Tibial nerve (tissue), 4 donors: ENCODE measurements around the gene TMEM178B. TPM values are rescaled to one million over a fixed set of nuclear protein-coding genes. Genes with fewer than 3 reads are reported as not detected.
"Not testable (repeated sequence)": the region's sequence is repeated elsewhere in the genome, so short reads cannot be mapped to it uniquely, and the experiment has no call there.

ENCODE experiments used
- DNase-seq, 2 donors: peaks; one replicate each; pipeline ENCODE4 v3.0.0-alpha.2; 2019; ENCODE audit warnings: low spot score in 2 of 2
- H3K27ac ChIP-seq, 4 donors: fragments of 200-600 bp; sonication (generic) in 3 of 4; one replicate each; pipeline ENCODE4 v1.5.1; 2017 to 2019; ENCODE audit warnings: mild to moderate bottlenecking in 1 of 4
- H3K27me3 ChIP-seq, 2 donors: fragments of 200-600 bp; sonication (generic) in 1 of 2; one replicate each; pipeline versions ENCODE4 v1.5.1 to v1.6.0; 2017 to 2019
- H3K36me3 ChIP-seq, 3 donors: fragments of 200-600 bp; sonication (generic); one replicate each; pipeline ENCODE4 v1.5.1; 2018 to 2019
- H3K4me1 ChIP-seq, 4 donors: fragments of 200-600 bp; sonication (generic) in 3 of 4; one replicate each; pipeline ENCODE4 v1.5.1; 2017 to 2019
- H3K4me3 ChIP-seq, 4 donors: fragments of 200-600 bp; sonication (generic) in 3 of 4; one replicate each; pipeline ENCODE4 v1.5.1; 2017 to 2019; ENCODE audit warnings: mild to moderate bottlenecking in 1 of 4, moderate library complexity in 1 of 4
- H3K9me3 ChIP-seq, 4 donors: fragments of 200-600 bp; sonication (generic) in 3 of 4; one replicate each; pipeline ENCODE4 v1.5.1; 2017 to 2019
- CTCF ChIP-seq, 5 experiments: fragments of 200-600 bp in 3 of 5; fragments of 450-650 bp in 2 of 5; sonication (generic) in 3 of 5; IDR thresholded peaks; one replicate each; pipeline ENCODE4 v1.5.1; 2016 to 2019; ENCODE audit warnings: antibody characterized with exemption in 5 of 5, mild to moderate bottlenecking in 3 of 5, moderate library complexity in 2 of 5
- EP300 ChIP-seq, 2 donors: sonication (generic); formaldehyde crosslinking; IDR thresholded peaks; one replicate each; pipeline ENCODE4 v1.6.1; 2017; ENCODE audit warnings: antibody characterized with exemption in 2 of 2, mild to moderate bottlenecking in 1 of 2
- POLR2A ChIP-seq, 2 donors: fragments of 450-650 bp; IDR thresholded peaks; one replicate each; pipeline ENCODE4 v1.6.1; 2017; ENCODE audit warnings: antibody characterized with exemption in 2 of 2, mild to moderate bottlenecking in 2 of 2, moderate library complexity in 2 of 2
- WGBS, 2 donors: methylation state at CpG; one replicate each; pipeline ENCODE4 v1.1.5; 2018; 5-methylcytosine and 5-hydroxymethylcytosine counted together
- total RNA-seq, 4 donors: library from RNA; depleted of rRNA; stranded (reverse); fragments of >200 nt; gene quantifications; one replicate each; pipeline ENCODE4 v1.1.0, GENCODE V29; 2016

Gene TMEM178B
- total RNA-seq, 4 donors from 2014 or later: 0.30 to 0.78 (median 0.53) TPM

- WGBS, 2 donors: 76 to 80% methylated on average over 11 of the region's 11 CpGs
- no peaks in the 10 kb centered on the region for H3K36me3 ChIP-seq
- H3K4me3 ChIP-seq: no peak overlapping the region
- TF ChIP-seq EP300 (IDR thresholded peaks at IDR 0.05): no peak
- no peak for TF ChIP-seq POLR2A (IDR thresholded peaks at IDR 0.05)
- TF ChIP-seq CTCF (IDR thresholded peaks at IDR 0.05): no peak
- H3K9me3 ChIP-seq: no peaks in the 10 kb centered on the region
- no peaks in the 10 kb centered on the region for H3K4me1 ChIP-seq
- H3K27ac ChIP-seq: no peak overlapping the region
- H3K27me3 ChIP-seq: no peaks in the 10 kb centered on the region
- DNase-seq: no peak
Observed at GRCh38 chr7:141167381-141167964, 93.6 kb downstream of the TMEM178B start.

GRCh38 chr7:141169157-141169556 lies 95.3 kb downstream of the TMEM178B start:
- WGBS, 2 donors: 89 to 94% methylated on average over 2 of the region's 2 CpGs
- not testable (repeated sequence) for H3K27me3 ChIP-seq, H3K27ac ChIP-seq, DNase-seq, H3K4me3 ChIP-seq, H3K9me3 ChIP-seq, H3K36me3 ChIP-seq, H3K4me1 ChIP-seq

GRCh38 chr7:141175728-141176127 lies 101.9 kb downstream of the TMEM178B start:
- not testable (repeated sequence) for H3K4me1 ChIP-seq
- WGBS, 2 donors: 45 to 64% methylated on average over 1 of the region's 1 CpG

GRCh38 chr7:141177120-141177519 lies 103.3 kb downstream of the TMEM178B start:
- H3K9me3 ChIP-seq, H3K4me3 ChIP-seq, H3K4me1 ChIP-seq, H3K36me3 ChIP-seq, H3K27ac ChIP-seq, DNase-seq, H3K27me3 ChIP-seq: not testable (repeated sequence)
- 94 to 97% methylated on average over 5 of the region's 5 CpGs for WGBS, 2 donors

More at GRCh38 chr7:141175728-141176127, 101.9 kb downstream of the TMEM178B start:
- H3K27ac ChIP-seq, DNase-seq, H3K9me3 ChIP-seq, H3K27me3 ChIP-seq, H3K4me3 ChIP-seq, H3K36me3 ChIP-seq: not testable (repeated sequence)

- Histone ChIP-seq H3K27ac (no peak overlapping the region), H3K9me3 (no peaks in the 10 kb centered on the region), H3K36me3 (no peaks in the 10 kb centered on the region), H3K4me3 (no peak overlapping the region), H3K27me3 (no peaks in the 10 kb centered on the region), H3K4me1 (no peaks in the 10 kb centered on the region)
- WGBS, 2 donors: 90 to 92% methylated on average over 8 of the region's 8 CpGs
- TF ChIP-seq POLR2A (IDR thresholded peaks at IDR 0.05): no peak
- no peak for TF ChIP-seq CTCF (IDR thresholded peaks at IDR 0.05)
- TF ChIP-seq EP300 (IDR thresholded peaks at IDR 0.05): no peak
- DNase-seq: no peak
Observed at GRCh38 chr7:141178486-141179135, 104.7 kb downstream of the TMEM178B start.

- H3K4me3 ChIP-seq: no peak overlapping the region
- H3K4me1 ChIP-seq: no peaks in the 10 kb centered on the region
- no peak overlapping the region for H3K27ac ChIP-seq
- no peak for TF ChIP-seq POLR2A (IDR thresholded peaks at IDR 0.05)
- no peak for TF ChIP-seq EP300 (IDR thresholded peaks at IDR 0.05)
- no peak for TF ChIP-seq CTCF (IDR thresholded peaks at IDR 0.05)
- WGBS, 2 donors: 88 to 98% methylated on average over 4 of the region's 4 CpGs
- H3K36me3 ChIP-seq: no peaks in the 10 kb centered on the region
- no peak for DNase-seq
- H3K27me3 ChIP-seq: no peaks in the 10 kb centered on the region
- H3K9me3 ChIP-seq: no peaks in the 10 kb centered on the region
Observed at GRCh38 chr7:141181812-141182211, 107.9 kb downstream of the TMEM178B start.
